ENCODE data around the gene THEMIS. TPM values are rescaled to one million over a fixed set of nuclear protein-coding genes. Genes with fewer than 3 reads are reported as not detected.

THEMIS gene, protein sequence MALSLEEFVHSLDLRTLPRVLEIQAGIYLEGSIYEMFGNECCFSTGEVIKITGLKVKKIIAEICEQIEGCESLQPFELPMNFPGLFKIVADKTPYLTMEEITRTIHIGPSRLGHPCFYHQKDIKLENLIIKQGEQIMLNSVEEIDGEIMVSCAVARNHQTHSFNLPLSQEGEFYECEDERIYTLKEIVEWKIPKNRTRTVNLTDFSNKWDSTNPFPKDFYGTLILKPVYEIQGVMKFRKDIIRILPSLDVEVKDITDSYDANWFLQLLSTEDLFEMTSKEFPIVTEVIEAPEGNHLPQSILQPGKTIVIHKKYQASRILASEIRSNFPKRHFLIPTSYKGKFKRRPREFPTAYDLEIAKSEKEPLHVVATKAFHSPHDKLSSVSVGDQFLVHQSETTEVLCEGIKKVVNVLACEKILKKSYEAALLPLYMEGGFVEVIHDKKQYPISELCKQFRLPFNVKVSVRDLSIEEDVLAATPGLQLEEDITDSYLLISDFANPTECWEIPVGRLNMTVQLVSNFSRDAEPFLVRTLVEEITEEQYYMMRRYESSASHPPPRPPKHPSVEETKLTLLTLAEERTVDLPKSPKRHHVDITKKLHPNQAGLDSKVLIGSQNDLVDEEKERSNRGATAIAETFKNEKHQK
- 100 to 1,000 TPM; 142 to 144 TPM for total RNA-seq

DNA sequence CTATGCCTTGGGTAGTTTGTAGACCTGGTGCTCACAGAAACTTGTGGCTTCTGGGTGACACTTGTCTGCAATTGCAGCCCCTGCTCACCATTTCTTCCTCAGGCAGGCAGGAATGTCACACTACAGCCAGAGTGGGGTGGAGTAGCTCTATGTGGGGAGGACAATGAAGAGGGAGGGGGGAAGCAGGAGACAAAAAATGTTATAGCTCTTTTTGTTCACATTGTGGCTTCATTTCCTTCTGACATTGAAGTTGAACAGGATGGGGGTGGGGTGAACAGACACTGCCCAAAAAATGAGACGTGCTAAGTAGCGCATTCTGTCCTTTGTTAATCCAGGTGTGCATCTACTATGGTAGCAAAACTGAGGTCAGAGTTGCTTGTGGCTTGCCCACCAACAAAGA is at the start of gene THEMIS:
TSS of gene THEMIS (minus strand) at position 124 of the 400 bp plus-strand sequence. CDS start 126 bp downstream, outside the sequence.
- Mint-ChIP-seq H3K4me1 (ENCODE audit: low read depth) (peaks cover 38% of the 10 kb centered on the region), H3K27me3 (ENCODE audit: low read depth) (no peaks in the 10 kb centered on the region), H3K4me3 (peak within 1 kb of the TSS; percentile 97), H3K36me3 (ENCODE audit: low read depth) (peaks cover 59% of the 10 kb centered on the region), H3K9me3 (ENCODE audit: insufficient read depth) (peaks cover 7% of the 10 kb centered on the region), H3K27ac (peak within 1 kb of the TSS; percentile 92)
- ATAC-seq = peak; percentile 76
- CTCF ChIA-PET = interaction anchor here (0.6 to 4.3 kb wide), 15 partner anchors 9 to 617 kb away, joined by 3 to 26 read pairs (median 6); no protein-coding TSS in a partner anchor
- POLR2A ChIA-PET = interaction anchor here (0.6 to 3.3 kb wide), 18 partner anchors 11 to 352 kb away, joined by 3 to 55 read pairs (median 4); no protein-coding TSS in a partner anchor
- DNase-seq = peak; percentile 83

DNA sequence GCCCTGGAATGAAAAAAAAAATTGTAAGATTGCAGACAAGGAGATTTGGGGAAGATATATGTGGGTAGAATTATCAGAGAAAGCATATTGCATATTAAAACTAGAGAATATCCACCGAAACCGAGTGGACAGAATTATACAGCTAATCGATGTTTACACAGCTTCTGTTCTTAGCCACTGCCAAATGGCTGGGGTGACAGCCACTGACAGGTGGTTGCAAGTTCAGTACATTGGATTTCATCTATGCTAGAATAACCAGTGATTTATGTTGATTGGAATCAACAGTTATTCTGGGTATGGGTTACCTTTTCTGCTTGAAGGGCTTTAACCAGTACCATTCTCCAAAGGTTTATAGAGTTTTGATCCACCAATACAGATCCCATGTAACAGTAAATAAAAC is 48.4 kb upstream of the THEMIS start:
- ATAC-seq (no peak), DNase-seq (no peak)
- no peak overlapping the region for H3K4me3 Mint-ChIP-seq
- CTCF ChIA-PET = interaction anchor here (1.0 to 4.8 kb wide), 9 partner anchors 8 to 94 kb away, joined by 5 to 54 read pairs (median 7); partner anchors contain the start of gene THEMIS
- H3K27ac Mint-ChIP-seq = no peak overlapping the region
- no peaks in the 10 kb centered on the region for H3K27me3 Mint-ChIP-seq (ENCODE audit: low read depth)
- H3K9me3 Mint-ChIP-seq (ENCODE audit: insufficient read depth) = peaks cover 28% of the 10 kb centered on the region
- peaks cover 63% of the 10 kb centered on the region for H3K4me1 Mint-ChIP-seq (ENCODE audit: low read depth)
- POLR2A ChIA-PET = interaction anchor here (1.4 kb wide), 1 partner anchor 18 kb away, joined by 4 read pairs; no protein-coding TSS in a partner anchor
- H3K36me3 Mint-ChIP-seq (ENCODE audit: low read depth) = peaks cover 63% of the 10 kb centered on the region

DNA sequence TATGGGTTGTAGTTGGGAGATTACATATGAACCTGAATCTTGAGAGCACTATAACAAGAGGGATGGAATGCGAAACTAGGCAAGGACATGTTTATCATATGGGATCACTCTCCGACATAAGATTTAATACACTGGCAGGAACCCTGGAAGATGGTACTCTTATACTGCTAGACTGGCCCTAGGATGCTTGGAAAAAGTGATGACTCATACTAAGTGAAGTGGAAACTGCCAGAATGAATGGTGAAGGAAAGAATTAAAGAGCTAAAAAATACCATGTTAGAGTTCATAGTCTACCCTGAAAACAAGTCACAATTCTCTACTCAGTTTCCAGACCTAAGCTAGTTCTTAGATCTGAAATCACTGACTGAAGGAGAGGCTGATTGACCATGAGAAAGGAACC is 45.5 kb upstream of the THEMIS start:
- DNase-seq (no peak), ATAC-seq (no peak)
- ChIA-PET CTCF (no interaction called here), POLR2A (interaction anchor here (0.6 kb wide), 1 partner anchor 26 kb away, joined by 3 read pairs; no protein-coding TSS in a partner anchor)
- no peak overlapping the region for H3K27ac Mint-ChIP-seq
- H3K36me3 Mint-ChIP-seq (ENCODE audit: low read depth) = peaks cover 61% of the 10 kb centered on the region
- H3K4me1 Mint-ChIP-seq (ENCODE audit: low read depth) = peaks cover 40% of the 10 kb centered on the region
- H3K27me3 Mint-ChIP-seq (ENCODE audit: low read depth) = no peaks in the 10 kb centered on the region
- peaks cover 30% of the 10 kb centered on the region for H3K9me3 Mint-ChIP-seq (ENCODE audit: insufficient read depth)
- H3K4me3 Mint-ChIP-seq = no peak overlapping the region

DNA sequence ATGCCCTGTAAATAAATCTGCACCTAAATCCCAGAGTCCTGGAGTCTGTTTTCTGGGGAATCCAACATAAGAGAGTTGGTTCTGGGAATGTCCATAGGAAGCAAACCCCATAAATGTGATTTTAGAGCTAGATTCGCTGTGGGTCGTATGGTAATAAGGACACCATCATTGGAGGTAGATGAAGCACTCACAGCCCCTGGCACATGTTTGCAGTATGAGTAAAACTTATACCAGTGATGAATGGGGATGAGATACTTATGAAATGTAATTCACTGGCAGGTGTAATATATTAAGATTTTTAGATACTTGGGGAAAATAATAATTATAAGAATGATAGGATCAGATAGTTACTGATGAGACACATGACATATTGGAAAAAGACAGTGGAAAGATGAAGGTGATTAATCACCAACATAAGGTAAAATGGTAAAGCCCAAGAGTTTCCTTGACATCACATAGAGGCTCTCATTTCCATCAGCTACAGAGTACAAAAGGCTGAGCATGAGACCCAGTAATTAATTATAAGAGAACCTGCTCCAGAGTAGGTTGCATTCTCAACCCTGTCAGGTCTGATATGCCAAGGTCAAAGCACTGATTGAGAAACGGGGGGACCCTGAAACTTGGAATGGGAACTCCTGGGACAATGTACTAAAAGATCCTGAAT is 44.7 kb upstream of the THEMIS start:
- no peak for DNase-seq
- H3K4me1 Mint-ChIP-seq (ENCODE audit: low read depth) = peaks cover 32% of the 10 kb centered on the region
- CTCF ChIA-PET = interaction anchor here (1.2 kb wide), 1 partner anchor 31 kb away, joined by 3 read pairs; no protein-coding TSS in a partner anchor
- no peak overlapping the region for H3K4me3 Mint-ChIP-seq
- H3K9me3 Mint-ChIP-seq (ENCODE audit: insufficient read depth) = peaks cover 30% of the 10 kb centered on the region
- ATAC-seq = no peak
- no peaks in the 10 kb centered on the region for H3K27me3 Mint-ChIP-seq (ENCODE audit: low read depth)
- no peak overlapping the region for H3K27ac Mint-ChIP-seq
- peaks cover 55% of the 10 kb centered on the region for H3K36me3 Mint-ChIP-seq (ENCODE audit: low read depth)
- POLR2A ChIA-PET = no interaction called here

DNA sequence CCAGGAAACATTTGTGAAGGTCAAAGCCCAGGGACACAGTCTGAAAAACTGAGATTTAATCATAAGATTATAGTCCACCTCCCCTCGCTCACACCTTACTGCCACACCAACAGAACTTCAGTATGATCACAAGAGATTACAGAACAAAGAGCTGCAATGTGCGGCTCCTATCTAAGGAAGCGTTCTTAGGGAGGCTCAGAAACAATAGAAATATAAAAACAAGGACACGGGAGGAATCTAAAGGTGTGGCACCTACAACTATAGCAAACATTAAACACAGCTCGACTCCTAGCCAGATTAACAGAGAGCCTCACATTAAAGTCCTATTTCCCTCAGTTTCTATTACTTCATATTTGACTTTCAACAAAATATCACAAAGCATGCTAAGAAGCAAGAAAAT is 40.4 kb upstream of the THEMIS start:
- no peak for ATAC-seq
- POLR2A ChIA-PET = no interaction called here
- H3K27ac Mint-ChIP-seq = no peak overlapping the region
- no peak overlapping the region for H3K4me3 Mint-ChIP-seq
- H3K27me3 Mint-ChIP-seq (ENCODE audit: low read depth) = no peaks in the 10 kb centered on the region
- no peak for DNase-seq
- CTCF ChIA-PET = interaction anchor here (0.9 to 1.4 kb wide), 4 partner anchors 8 to 63 kb away, joined by 3 to 5 read pairs (median 3); no protein-coding TSS in a partner anchor
- peaks cover 37% of the 10 kb centered on the region for H3K4me1 Mint-ChIP-seq (ENCODE audit: low read depth)
- peaks cover 43% of the 10 kb centered on the region for H3K36me3 Mint-ChIP-seq (ENCODE audit: low read depth)
- peaks cover 21% of the 10 kb centered on the region for H3K9me3 Mint-ChIP-seq (ENCODE audit: insufficient read depth)

DNA sequence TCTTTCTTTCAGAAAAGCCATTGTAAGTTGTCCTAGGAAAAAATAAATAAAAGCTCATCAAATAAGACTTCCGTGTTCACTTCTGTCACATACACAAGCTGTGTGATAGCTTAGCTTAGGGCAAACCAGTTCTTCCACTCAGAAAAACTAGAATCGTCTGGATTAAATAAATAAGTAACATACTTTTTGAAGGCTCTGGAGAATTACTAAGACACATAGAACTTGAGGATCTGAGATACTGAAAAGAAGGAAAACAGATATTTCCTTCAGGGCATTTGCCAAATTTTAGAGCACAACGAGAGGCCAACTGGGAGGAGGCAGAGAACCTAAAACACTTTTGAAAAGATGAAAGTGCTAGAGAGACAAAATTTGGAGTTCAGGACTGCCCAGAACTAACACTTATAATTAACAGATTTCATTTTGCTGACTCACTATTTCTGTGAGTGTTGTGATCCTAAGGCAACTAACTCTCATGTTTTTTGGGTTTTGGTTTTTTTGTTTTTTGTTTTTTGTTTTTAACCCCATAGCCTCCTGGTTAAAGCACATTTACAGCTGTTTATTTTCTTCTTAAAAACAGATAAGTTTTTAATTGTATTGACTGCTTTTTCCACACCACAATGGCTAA is 38.7 kb upstream of the THEMIS start:
- no peak for ATAC-seq

DNA sequence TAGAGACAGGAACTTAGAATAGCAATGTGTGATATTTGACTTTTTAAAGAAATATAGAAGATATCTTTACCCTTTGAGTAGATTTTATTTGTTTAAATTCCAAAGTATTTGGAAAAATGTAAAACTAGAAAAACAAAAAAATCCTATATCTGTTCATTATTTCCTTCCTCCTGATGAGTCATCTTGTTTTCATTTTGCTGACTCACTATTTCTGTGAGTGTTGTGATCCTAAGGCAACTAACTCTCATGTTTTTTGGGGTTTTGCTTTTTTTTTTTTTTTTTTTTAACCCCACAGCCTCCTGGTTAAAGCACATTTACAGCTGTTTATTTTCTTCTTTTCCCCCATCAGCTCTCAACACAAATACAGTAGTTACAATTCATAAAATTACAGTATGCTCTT is 37.8 kb upstream of the THEMIS start:
- DNase-seq = no peak
- H3K4me3 Mint-ChIP-seq = peak overlapping the region; percentile 10
- H3K36me3 Mint-ChIP-seq (ENCODE audit: low read depth) = peaks cover 34% of the 10 kb centered on the region
- H3K4me1 Mint-ChIP-seq (ENCODE audit: low read depth) = peaks cover 54% of the 10 kb centered on the region
- H3K9me3 Mint-ChIP-seq (ENCODE audit: insufficient read depth) = peaks cover 3% of the 10 kb centered on the region
- no peaks in the 10 kb centered on the region for H3K27me3 Mint-ChIP-seq (ENCODE audit: low read depth)
- peak overlapping the region; percentile 65 for H3K27ac Mint-ChIP-seq
- ATAC-seq = no peak
- ChIA-PET POLR2A (interaction anchor here (1.4 kb wide), 1 partner anchor 29 kb away, joined by 6 read pairs; no protein-coding TSS in a partner anchor), CTCF (interaction anchor here (1.3 to 5.2 kb wide), 2 partner anchors 12 to 40 kb away, joined by 4 to 38 read pairs; no protein-coding TSS in a partner anchor)

More for the DNA sequence above, 38.7 kb upstream of the THEMIS start:
- DNase-seq = no peak
- H3K27ac Mint-ChIP-seq = no peak overlapping the region
- H3K27me3 Mint-ChIP-seq (ENCODE audit: low read depth) = no peaks in the 10 kb centered on the region
- H3K4me1 Mint-ChIP-seq (ENCODE audit: low read depth) = peaks cover 46% of the 10 kb centered on the region
- H3K9me3 Mint-ChIP-seq (ENCODE audit: insufficient read depth) = peaks cover 5% of the 10 kb centered on the region
- CTCF ChIA-PET = interaction anchor here (1.3 kb wide), 1 partner anchor 39 kb away, joined by 4 read pairs; no protein-coding TSS in a partner anchor
- H3K4me3 Mint-ChIP-seq = no peak overlapping the region
- POLR2A ChIA-PET = interaction anchor here (1.2 to 1.4 kb wide), 3 partner anchors 11 to 39 kb away, joined by 4 to 6 read pairs (median 4); partner anchors contain the start of gene THEMIS
- peaks cover 32% of the 10 kb centered on the region for H3K36me3 Mint-ChIP-seq (ENCODE audit: low read depth)

DNA sequence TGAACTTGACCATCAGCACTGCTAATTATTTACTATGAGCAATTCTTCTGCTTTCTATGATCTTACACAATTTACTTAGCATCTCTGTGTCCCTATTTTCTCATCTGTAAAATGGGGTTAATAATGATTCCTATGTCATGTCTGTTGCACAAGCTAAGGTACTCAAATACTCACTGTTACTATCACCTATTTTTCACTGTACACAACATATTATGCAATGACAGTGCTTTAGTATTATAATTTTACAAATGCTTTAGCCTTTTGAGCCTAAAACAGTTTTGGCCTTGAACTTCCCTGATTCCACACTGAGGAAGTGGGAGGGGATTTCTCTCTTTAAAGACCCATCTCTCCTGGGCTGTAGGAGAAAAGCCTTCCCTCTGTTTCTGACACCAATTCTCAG is 36.9 kb upstream of the THEMIS start:
- Mint-ChIP-seq H3K27ac (no peak overlapping the region), H3K27me3 (ENCODE audit: low read depth) (no peaks in the 10 kb centered on the region), H3K4me1 (ENCODE audit: low read depth) (peaks cover 63% of the 10 kb centered on the region), H3K9me3 (ENCODE audit: insufficient read depth) (peaks cover 12% of the 10 kb centered on the region), H3K4me3 (no peak overlapping the region), H3K36me3 (ENCODE audit: low read depth) (peaks cover 42% of the 10 kb centered on the region)
- ChIA-PET POLR2A (interaction anchor here (1.7 kb wide), 1 partner anchor 13 kb away, joined by 7 read pairs; no protein-coding TSS in a partner anchor), CTCF (interaction anchor here (1.1 to 5.2 kb wide), 3 partner anchors 13 to 21 kb away, joined by 3 to 38 read pairs (median 3); no protein-coding TSS in a partner anchor)
- ATAC-seq = no peak
- DNase-seq = no peak

DNA sequence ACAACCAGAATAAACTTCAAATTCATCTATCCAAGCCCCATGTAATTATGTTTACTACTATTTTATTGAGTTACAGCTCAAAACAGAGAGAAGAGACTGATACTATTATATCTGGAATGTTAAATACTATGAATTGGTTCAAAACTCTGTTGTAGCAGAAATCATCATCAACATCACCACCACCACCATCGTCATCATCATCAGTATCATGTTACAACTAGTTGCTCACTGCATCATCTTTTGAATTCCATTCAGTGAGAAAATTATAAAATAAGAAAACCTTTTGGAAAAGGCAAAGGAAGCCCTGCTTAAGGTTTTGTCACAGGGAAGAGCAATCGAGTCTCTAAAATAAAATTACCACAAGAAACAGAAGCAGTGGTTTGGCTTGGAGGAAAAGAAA is 36.2 kb upstream of the THEMIS start:
- no peak overlapping the region for H3K4me3 Mint-ChIP-seq
- no peak for DNase-seq
- POLR2A ChIA-PET = interaction anchor here (1.7 kb wide), 1 partner anchor 13 kb away, joined by 7 read pairs; no protein-coding TSS in a partner anchor
- ATAC-seq = no peak
- H3K4me1 Mint-ChIP-seq (ENCODE audit: low read depth) = peaks cover 67% of the 10 kb centered on the region
- peaks cover 42% of the 10 kb centered on the region for H3K36me3 Mint-ChIP-seq (ENCODE audit: low read depth)
- H3K27ac Mint-ChIP-seq = no peak overlapping the region
- H3K27me3 Mint-ChIP-seq (ENCODE audit: low read depth) = no peaks in the 10 kb centered on the region
- peaks cover 16% of the 10 kb centered on the region for H3K9me3 Mint-ChIP-seq (ENCODE audit: insufficient read depth)
- CTCF ChIA-PET = interaction anchor here (1.1 to 5.2 kb wide), 5 partner anchors 14 to 32 kb away, joined by 3 to 38 read pairs (median 4); no protein-coding TSS in a partner anchor

DNA sequence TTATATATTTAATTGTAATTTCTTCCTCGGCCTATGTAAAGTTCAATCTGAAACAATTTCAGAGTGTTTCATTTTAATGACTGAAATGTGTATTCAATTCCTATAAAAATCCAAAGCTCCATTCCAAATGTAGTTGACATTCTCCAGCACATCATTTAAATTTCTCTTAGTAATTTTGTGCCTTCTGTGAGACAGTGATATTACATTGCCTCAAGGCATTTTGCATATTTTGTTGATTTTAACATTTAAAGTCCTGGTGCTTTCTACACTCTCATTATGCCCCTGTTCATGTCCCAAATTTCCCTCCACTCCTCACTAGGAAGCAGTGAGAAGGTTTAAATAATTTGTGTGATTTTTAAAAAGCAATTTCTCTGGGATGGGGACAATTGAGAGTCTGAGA is 34.1 kb upstream of the THEMIS start:
- Mint-ChIP-seq H3K9me3 (ENCODE audit: insufficient read depth) (peaks cover 16% of the 10 kb centered on the region), H3K27me3 (ENCODE audit: low read depth) (no peaks in the 10 kb centered on the region), H3K4me3 (peak overlapping the region; percentile 70), H3K27ac (peak overlapping the region; percentile 82), H3K4me1 (ENCODE audit: low read depth) (peaks cover 70% of the 10 kb centered on the region), H3K36me3 (ENCODE audit: low read depth) (peaks cover 52% of the 10 kb centered on the region)
- ATAC-seq = no peak
- ChIA-PET CTCF (interaction anchor here (0.7 to 5.2 kb wide), 12 partner anchors 9 to 80 kb away, joined by 3 to 38 read pairs (median 4); no protein-coding TSS in a partner anchor), POLR2A (interaction anchor here (0.7 to 2.2 kb wide), 16 partner anchors 8 to 55 kb away, joined by 3 to 32 read pairs (median 6); partner anchors contain the start of gene THEMIS)
- no peak for DNase-seq
